ENCODE results near the gene CCM2L.
A peak's percentile ranks its signal among the peaks of the same experiment; 100 is the strongest.

CCM2L gene

GRCh38 chr20:32010101-32010500 lies at the start of gene CCM2L:
Gene CCM2L (plus strand): TSS chr20:32010438. CDS start chr20:32010455, 17 bp downstream.
- DNase-seq (ENCODE audit: low read depth): no peak

GRCh38 chr20:31962761-31963160 lies 47.5 kb upstream of the CCM2L start:
- DNase-seq (ENCODE audit: low read depth): no peak

GRCh38 chr20:31963889-31964288 lies 46.3 kb upstream of the CCM2L start:
- no peak for DNase-seq (ENCODE audit: low read depth)

GRCh38 chr20:31966991-31967655 lies 43.1 kb upstream of the CCM2L start:
- DNase-seq (ENCODE audit: low read depth): no peak

- no peak for DNase-seq (ENCODE audit: low read depth)
Measured at GRCh38 chr20:31967830-31968249, 42.4 kb upstream of the CCM2L start, which contains the start of gene XKR7. Gene XKR7 (plus strand): TSS chr20:31968151. CDS start chr20:31968176, 25 bp downstream.

GRCh38 chr20:31968291-31969126 lies 41.7 kb upstream of the CCM2L start:
- DNase-seq (ENCODE audit: low read depth): peak; percentile 10

- no peak for DNase-seq (ENCODE audit: low read depth)
Measured at GRCh38 chr20:31969991-31970390, 40.2 kb upstream of the CCM2L start.

- peak; percentile 5 for DNase-seq (ENCODE audit: low read depth)
Measured at GRCh38 chr20:31972471-31973021, 37.7 kb upstream of the CCM2L start.

GRCh38 chr20:31974296-31974695 lies 35.9 kb upstream of the CCM2L start:
- DNase-seq (ENCODE audit: low read depth): no peak

- DNase-seq (ENCODE audit: low read depth): no peak
Measured at GRCh38 chr20:31974951-31975487, 35.2 kb upstream of the CCM2L start.

- no peak for DNase-seq (ENCODE audit: low read depth)
Measured at GRCh38 chr20:31975874-31976273, 34.4 kb upstream of the CCM2L start.

- DNase-seq (ENCODE audit: low read depth): no peak
Measured at GRCh38 chr20:31977080-31977479, 33.2 kb upstream of the CCM2L start.

GRCh38 chr20:31979713-31980426 lies 30.4 kb upstream of the CCM2L start:
- DNase-seq (ENCODE audit: low read depth): no peak

- no peak for DNase-seq (ENCODE audit: low read depth)
Measured at GRCh38 chr20:31981784-31982183, 28.5 kb upstream of the CCM2L start.

- DNase-seq (ENCODE audit: low read depth): no peak
Measured at GRCh38 chr20:31984981-31985471, 25.2 kb upstream of the CCM2L start.

- no peak for DNase-seq (ENCODE audit: low read depth)
Measured at GRCh38 chr20:31987744-31988143, 22.5 kb upstream of the CCM2L start.

- no peak for DNase-seq (ENCODE audit: low read depth)
Measured at GRCh38 chr20:31988430-31989015, 21.7 kb upstream of the CCM2L start.

- DNase-seq (ENCODE audit: low read depth): no peak
Measured at GRCh38 chr20:31989030-31989645, 21.1 kb upstream of the CCM2L start.

- no peak for DNase-seq (ENCODE audit: low read depth)
Measured at GRCh38 chr20:31990641-31991338, 19.4 kb upstream of the CCM2L start.

GRCh38 chr20:31991339-31991705 lies 18.9 kb upstream of the CCM2L start:
- no peak for DNase-seq (ENCODE audit: low read depth)
